HG02943 (cell line): Measurements from ENCODE around the gene SNX11.
"Not testable (repeated sequence)": the region's sequence is repeated elsewhere in the genome, so short reads cannot be mapped to it uniquely, and the experiment has no call there.

Experiments
- ATAC-seq: cut with Tn5 transposase; IDR thresholded peaks from one replicate; pipeline ENCODE4 v1.9.1; 2021; ENCODE audit warnings: mild to moderate bottlenecking, low read depth, moderate library complexity; ENCODE audit not compliant: unreplicated experiment

Gene SNX11

DNA sequence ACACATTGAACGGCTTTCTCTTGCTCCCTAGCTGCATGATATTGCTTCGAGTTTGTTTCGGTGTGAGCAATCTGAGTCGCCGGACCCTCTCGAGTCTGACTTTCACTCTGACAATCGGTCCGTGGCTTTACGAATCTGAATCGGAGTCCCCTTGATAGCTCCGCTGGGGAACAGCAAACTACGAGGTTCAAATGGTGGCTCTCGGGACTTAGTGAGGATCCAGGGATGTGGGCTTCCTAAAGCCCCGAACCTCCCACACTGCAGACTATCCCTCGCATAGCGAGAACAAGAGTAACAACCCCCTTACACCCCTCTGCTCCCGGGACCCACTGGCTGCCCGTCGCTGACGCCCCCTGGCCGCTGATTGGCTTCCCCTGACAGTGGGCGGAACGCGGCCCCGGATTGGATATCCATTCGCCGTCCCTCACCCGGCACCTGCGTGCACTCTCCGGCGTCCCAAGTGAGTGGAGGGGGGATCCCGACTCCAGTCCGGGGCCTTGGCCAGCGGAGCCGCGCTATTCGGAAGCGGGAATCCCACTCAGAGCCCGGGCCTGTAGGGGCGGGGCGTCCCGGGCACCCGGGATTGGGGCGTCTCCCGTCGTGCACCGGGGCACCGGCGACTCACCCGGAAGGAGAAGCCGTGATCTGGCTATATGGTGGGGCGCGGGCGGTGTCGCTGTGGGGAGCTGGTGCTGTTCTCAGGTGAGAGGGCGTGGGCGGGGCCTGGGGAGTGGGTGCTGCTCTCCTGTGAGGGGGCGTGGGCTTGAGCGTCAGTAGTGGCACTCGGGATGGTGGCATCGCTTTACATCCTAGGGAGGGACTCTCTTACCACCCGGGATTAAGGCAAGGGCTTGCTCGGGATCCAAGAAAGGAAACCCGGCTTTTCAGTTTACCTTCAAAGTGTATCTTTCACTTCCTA lies at the start of gene SNX11:
Gene SNX11, plus strand, starts transcription at position 630 of the 919 bp plus-strand sequence. CDS start 4,278 bp downstream, outside the sequence.
- peak; percentile 66 for ATAC-seq

DNA sequence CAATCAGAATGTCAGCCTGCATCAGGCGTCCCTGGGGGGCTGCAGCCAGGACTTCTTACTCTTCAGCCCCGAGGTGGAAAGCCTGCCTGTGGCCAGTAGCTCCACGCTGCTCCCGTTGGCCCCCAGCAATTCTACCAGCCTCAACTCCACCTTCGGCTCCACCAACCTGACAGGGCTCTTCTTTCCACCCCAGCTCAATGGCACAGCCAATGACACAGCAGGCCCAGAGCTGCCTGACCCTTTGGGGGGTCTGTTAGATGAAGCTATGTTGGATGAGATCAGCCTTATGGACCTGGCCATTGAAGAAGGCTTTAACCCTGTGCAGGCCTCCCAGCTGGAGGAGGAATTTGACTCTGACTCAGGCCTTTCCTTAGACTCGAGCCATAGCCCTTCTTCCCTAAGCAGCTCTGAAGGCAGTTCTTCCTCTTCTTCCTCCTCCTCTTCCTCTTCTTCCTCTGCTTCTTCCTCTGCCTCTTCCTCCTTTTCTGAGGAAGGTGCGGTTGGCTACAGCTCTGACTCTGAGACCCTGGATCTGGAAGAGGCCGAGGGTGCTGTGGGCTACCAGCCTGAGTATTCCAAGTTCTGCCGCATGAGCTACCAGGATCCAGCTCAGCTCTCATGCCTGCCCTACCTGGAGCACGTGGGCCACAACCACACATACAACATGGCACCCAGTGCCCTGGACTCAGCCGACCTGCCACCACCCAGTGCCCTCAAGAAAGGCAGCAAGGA lies 49.0 kb upstream of the SNX11 start:
- no peak for ATAC-seq

- ATAC-seq, result no peak
These were observed 48.4 kb upstream of the SNX11 start for GRCh38 chr17:48059125-48059668.

DNA sequence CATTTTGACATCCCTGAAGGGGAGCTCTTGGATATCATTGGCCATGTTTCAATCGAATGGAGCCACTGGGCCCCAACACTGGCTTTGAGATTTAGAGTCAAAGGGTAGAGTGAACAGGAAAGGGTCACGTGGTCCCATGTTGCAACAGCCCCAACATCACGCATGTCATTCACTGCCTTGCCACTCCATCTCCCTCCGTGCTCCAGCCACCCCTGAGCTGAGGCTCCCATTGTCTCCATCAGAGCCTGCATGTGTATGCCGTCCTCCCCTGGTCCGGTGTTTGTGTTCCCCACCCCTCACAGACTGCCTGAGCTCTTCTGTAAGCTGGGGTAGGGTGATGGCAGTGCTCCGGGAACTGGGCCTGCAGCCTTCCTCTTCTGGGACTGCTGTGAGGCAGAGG lies 47.3 kb upstream of the SNX11 start:
- no peak for ATAC-seq

DNA sequence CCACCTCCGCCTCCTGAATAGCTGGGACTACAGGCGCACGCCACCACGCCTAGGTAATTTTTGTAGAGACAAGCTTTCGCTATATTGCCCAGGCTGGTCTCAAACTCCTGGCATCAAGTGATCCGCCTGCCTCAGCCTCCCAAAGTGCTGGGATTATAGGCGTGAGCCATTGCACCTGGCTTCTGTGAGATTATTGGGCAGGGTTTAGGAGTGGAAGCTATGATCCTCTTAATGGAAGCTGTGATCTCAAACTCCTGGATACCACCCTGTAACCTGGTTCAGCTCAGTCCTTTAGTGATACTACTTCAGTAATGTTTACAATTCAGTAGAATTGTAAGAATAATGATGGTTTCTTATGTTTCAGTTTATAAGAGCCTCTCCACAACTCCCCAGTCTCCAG lies 45.3 kb upstream of the SNX11 start:
- no peak for ATAC-seq

- ATAC-seq, result no peak
These were observed 42.9 kb upstream of the SNX11 start for GRCh38 chr17:48064638-48065037.

DNA sequence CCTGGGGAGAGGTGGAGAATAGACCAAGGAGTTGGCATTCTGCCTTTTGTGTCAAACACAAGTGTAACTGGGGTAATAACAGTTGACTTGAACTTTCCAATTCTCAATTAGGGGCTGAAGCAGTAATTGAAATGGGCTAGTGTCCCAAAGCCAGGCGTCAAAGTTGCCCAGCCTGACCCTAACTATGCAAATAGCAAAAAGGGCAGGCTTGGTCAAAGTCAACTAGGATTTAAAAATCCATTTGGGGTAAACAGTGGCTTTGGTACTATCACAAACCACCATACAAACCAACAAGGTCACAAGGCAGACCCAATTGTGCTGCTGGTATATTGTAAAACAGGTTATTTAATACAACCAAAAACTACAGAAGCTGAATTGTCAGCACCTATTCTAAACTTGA lies 41.4 kb upstream of the SNX11 start:
- ATAC-seq, result no peak

DNA sequence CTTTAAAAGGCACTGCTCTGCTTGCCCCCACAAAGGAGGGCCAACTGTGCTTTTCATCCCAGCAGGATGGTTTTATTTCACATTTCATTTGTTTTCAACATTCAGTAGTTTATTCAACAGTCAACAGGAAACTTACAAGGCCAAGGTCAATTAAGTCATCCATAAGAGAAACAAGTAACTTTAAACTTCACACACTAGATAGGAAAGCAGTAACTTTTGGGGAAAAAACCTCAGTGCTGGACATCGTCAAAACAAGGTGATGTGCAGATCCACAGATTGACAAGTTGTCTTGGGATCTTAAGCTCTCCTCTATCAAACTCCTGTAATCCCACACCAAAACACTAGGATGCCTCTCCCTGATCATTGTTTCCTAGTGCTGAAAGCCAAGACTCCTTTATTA lies 40.9 kb upstream of the SNX11 start:
- no peak for ATAC-seq

DNA sequence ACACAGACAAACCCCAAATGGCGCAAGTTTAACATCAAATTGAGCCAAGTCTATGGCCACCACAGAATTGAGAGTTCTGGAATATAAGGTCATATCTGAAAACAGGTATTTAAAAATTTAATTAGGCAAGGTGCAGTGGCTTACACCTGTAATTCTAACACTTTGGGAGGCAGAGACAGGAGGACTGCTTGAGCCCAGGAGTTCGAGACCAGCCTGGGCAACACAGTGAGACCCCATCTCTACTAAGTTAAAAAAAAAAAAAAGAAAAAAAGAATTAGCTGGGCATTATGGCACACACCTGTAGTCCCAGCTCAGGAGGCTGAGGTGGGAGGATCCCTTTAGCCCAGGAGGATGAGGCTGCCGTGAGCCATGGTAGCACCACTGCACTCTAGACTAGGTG lies 40.3 kb upstream of the SNX11 start:
- ATAC-seq, result no peak

DNA sequence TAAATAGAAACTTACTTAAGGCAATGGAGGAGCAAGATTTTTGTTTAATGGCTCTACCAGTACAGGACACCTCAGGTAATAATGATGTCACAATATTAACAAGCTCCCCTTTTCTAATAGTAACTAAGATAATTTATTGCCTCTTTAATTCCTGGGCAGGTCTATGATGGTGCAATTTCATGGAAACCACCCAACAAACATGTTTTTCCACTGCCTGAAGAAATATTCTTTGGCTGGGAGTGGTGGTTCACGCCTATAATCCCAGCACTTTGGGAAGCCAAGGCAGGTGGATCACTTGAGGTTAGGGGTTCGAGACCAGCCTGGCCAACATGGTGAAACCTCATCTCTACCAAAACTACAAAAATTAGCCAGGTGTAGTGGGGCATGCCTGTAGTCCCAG lies 39.8 kb upstream of the SNX11 start:
- ATAC-seq, result not testable (repeated sequence)

DNA sequence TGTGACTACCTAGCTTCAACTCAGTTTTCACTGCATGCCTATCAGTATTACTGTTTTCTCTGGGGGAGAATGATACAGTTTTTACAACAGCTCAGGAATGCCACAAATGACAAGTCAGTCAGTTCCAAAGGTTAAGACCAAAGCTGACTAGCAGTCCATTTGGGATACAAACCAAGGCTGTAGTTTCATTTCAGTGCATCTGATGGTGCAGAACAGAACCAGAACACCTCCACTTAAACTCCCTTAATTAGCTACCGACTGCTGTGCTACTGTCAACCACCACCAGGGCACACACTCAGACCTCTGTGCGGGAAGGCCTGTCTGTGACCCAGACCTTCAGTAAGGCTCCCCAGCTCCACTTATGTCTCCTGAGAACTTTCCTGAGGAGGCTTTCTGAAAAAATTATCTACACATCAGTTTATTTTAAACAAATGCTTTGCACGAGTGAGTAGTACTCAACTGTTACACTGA lies 39.0 kb upstream of the SNX11 start:
- no peak for ATAC-seq

DNA sequence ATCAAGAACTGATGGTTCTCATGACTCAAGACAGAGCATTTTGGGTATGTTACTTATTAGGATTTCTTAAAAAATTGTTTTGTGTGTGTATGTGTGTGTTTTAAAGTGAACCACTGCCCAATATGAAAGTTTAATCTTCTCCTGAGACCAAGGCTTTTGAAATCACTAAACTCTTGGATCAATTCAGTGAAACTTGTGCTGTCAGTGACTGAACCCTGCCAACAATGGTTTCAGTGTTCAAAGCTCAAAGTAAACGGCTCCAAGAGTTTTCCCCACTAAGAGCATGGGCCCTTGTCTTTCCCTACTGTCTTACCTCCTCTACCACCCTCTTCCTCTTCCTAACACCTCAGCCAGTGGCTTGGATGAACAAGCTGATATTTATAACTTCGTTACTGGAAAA lies 37.4 kb upstream of the SNX11 start:
- ATAC-seq, result no peak

DNA sequence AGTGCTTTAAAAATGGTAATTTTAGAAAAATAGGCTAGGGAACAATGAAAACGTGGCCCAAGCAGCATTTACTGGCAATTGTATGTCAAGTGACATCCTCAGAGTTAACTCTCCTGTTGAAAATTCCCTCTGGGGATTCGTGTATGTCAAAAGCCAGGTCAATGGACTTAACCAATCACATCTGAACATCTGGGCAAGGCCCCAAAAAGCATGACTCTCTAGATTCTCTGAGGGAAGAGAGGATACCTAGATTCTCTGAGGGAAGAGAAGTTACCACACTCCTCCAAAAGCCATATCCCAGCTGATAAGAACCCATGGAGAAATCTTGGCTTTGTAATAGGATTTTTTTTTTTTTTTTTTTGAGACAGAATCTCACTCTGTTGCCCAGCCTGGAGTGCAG lies 35.9 kb upstream of the SNX11 start:
- ATAC-seq, result no peak

DNA sequence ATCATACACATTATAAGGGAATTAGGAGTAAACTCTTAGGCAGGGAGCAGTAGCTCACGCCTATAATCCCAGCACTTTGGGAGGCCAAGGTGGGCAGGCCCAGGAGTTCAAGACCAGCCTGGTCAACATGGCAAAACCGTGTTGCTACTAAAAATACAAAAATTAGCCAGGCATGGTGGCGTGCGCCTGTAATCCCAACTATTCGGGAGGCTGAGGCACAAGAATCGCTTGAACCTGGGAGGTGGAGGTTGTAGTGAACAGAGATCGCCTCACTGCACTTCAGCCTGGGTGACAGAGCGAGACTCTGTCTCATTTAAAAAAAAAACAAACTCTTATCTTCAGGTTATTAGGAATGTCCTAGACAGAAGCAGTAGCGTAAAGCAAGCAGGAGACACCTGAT lies 34.8 kb upstream of the SNX11 start:
- ATAC-seq, result not testable (repeated sequence)

- not testable (repeated sequence) for ATAC-seq
These were observed 33.9 kb upstream of the SNX11 start for GRCh38 chr17:48073566-48074094.

DNA sequence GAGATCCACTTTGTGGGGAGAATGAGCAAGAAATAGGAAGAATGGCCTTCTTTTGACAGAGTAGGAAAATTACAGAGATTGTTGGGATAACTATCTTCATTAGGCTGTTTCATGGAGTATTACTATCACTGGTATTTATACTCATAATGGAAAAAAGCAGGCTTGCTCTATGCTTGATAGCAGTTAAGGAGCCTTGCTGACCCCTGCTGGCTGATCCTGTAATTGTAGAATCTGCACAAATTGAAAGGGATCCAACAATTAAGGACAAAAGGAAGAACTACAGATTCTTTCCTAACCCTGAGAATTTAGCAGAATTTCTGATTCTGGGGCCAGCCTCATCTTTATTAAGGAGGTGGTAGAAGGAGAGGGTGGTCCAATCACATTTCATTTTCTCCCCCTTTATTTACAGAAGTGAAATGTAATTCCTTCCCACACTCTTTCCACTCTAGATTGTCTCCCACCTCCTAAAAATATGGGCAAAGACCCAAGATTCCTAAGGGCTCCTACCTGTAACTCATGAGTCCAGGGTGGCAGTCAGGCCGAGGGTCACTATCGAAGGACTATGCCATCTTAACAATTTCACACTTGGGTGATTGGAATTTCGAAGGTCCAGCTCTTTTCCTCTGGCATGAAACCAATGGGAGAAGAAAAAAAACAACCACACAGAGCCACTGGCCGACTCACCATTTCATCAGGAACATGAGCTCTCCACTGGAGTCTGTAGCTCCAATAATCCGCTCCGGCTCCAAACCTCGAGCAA lies 33.1 kb upstream of the SNX11 start:
- no peak for ATAC-seq

DNA sequence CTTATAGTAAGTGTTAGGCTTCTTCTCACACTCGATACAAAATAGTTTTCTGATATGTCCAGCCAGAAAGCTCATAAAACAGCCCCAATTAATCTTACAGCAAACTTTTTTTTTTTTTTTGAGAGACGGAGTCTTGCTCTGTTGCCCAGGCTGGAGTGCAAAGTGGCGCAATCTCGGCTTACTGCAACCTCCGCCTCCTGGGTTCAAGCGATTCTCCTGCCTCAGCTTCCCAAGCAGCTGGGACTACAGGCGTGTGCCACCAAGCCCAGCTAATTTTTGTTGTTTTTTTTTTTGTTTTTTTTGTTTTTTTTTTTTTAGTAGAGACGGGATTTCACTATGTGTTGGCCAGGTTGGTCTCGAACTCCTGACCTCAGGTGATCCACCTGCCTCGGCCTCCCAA lies 30.4 kb upstream of the SNX11 start:
- ATAC-seq, result not testable (repeated sequence)

- no peak for ATAC-seq
These were observed 25.7 kb upstream of the SNX11 start for GRCh38 chr17:48081858-48082257.

- ATAC-seq, result no peak
These were observed 22.6 kb upstream of the SNX11 start for GRCh38 chr17:48084932-48085331.

DNA sequence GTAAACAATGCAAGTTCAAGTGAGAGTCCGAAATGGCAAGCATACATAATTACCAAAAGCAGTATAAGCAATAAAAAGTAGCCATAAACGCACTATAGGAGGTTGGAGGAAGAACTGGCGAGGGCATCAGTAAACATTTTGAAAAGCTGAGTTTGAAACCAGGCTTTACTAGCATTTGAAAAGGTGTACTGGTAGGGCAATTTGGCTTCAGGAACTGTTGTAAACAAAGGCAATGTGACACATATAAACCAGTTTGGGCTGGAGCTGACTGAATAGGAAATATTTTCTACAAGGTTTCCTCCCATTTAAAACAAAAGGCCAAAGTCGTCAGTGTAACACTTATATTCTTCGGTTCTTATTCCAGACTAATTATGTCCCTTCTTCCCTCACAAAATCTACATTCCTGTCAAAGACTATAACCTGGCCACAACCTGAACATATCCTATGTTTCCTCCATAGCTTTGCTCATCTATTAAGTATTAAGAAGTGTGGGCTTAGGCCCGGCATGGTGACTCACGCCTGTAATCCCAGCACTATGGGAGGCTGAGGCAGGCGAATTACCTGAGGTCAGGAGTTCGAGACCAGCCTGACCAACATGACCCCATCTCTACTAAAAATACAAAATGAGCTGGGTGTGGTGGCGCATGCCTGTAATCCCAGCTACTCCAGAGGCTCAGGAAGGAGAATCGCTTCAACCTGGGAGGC lies 14.1 kb upstream of the SNX11 start:
- ATAC-seq, result no peak
